Measurements from ENCODE around the gene DAZAP1.

DNA sequence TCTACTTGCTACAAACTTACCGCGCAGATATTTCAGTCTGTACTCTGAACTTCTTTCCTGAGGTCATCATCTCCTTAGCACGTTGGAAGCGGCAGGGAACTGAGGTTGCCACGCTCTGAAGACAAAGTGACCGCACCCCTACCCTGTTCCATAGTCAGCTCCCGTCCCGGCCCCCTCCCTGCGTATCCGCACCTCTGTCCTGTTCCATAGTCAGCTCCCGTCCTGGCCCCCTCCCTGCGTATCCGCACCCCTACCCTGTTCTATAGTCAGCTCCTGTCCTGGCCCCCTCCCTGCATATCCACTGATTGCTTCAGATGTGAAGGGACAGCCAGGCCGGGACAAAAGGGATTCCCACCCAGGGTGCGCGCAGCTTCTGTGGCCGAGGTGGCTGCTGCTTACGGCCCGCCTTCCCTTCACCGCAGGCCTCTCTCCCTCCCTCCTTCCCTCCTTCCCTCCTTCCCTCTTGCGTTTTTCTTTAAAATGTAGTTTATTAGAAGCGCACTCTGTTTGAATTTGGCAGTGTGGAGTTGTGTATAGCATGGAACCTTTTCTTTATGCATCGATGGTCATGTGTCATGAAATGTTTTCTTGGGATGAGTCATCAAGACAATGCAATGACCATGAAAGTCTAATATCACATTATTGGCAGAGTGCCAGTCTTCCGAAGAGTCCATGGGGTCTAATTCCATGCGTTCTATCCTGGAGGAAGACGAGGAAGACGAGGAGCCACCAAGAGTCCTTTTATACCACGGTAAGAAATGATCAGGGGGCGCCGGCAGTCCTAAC, 45.6 kb upstream of the DAZAP1 start:
- TF ChIP-seq, protein P1, sequence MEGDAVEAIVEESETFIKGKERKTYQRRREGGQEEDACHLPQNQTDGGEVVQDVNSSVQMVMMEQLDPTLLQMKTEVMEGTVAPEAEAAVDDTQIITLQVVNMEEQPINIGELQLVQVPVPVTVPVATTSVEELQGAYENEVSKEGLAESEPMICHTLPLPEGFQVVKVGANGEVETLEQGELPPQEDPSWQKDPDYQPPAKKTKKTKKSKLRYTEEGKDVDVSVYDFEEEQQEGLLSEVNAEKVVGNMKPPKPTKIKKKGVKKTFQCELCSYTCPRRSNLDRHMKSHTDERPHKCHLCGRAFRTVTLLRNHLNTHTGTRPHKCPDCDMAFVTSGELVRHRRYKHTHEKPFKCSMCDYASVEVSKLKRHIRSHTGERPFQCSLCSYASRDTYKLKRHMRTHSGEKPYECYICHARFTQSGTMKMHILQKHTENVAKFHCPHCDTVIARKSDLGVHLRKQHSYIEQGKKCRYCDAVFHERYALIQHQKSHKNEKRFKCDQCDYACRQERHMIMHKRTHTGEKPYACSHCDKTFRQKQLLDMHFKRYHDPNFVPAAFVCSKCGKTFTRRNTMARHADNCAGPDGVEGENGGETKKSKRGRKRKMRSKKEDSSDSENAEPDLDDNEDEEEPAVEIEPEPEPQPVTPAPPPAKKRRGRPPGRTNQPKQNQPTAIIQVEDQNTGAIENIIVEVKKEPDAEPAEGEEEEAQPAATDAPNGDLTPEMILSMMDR (IDR thresholded peaks at IDR 0.05) = no peak
- TF ChIP-seq POLR2A (IDR thresholded peaks at IDR 0.05) = no peak

All from breast epithelium (tissue), 3 donors.